ENCODE data around the gene TTC16. TPM values are rescaled to one million over a fixed set of nuclear protein-coding genes. Genes with fewer than 3 reads are reported as not detected.

TTC16 gene
- total and polyA plus RNA-seq, 2 of the 8 experiments (the other 6 are each of a cell fraction or from before 2014, with no cell fraction given) = 0.03 TPM; not detected in 1

DNA sequence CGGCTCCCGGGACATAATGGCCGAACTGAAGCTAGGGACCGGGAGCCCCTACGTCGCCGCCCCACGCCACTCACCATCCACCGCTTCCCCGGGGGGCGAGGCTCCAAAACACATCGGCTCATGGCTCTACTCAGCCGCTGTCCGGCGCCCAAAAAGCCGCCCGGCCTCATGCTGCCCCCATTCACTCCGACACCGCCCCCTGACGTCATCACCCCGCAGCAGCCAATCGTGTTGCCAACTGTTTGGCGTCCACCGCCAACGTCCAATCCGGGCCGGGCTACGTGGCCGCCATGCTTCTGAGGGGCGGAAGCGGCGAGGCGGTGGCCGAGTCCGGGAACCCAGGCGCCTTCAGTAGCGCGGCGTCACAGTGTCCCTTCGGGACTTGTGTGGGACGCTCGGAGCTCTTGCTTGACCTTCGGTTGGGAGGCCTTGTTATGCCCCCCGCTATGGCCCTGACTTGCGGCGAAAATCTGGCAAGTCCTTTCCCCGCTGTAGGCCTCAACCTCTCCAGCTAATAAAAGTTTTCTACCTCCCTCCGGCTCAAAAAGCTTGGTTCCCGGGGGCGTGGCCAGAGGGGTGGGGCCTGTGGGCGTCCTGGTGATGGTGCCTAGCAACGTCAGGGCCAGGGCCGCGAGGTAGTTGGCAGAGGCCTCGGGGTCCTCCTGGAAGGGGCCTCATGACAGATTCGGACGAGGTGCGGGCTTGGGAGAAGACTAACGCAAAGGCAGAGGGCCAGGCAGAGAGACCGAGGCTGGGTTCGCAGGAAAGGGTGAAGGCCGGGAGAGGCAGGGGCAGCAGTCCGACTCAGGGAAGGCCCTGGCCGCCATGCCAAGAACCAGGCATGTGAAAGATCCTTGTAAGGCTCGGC is at the start of gene TTC16, which contains the start of gene PTRH1 (continued):
- 0 out of 2 replicates have a peak, but pooled peaks have one; percentile 21 for TF ChIP-seq EGR1 (IDR thresholded peaks at IDR 0.05; ENCODE audit: borderline replicate concordance, low read depth, low read length)
- TF ChIP-seq SIRT6 (IDR thresholded peaks at IDR 0.05; ENCODE audit: low read length) = no peak
- TF ChIP-seq SP1 (IDR thresholded peaks at IDR 0.05; ENCODE audit: low read depth, low read length) = peak; percentile 94
- no peak for TF ChIP-seq TBP (IDR thresholded peaks at IDR 0.05; ENCODE audit: low read depth, low read length)
- TF ChIP-seq ATF2 (IDR thresholded peaks at IDR 0.05; ENCODE audit: low read length) = no peak
- TF ChIP-seq RFX5 (IDR thresholded peaks at IDR 0.05; ENCODE audit: borderline replicate concordance, low read depth, low read length) = no peak
- TF ChIP-seq, protein P1, sequence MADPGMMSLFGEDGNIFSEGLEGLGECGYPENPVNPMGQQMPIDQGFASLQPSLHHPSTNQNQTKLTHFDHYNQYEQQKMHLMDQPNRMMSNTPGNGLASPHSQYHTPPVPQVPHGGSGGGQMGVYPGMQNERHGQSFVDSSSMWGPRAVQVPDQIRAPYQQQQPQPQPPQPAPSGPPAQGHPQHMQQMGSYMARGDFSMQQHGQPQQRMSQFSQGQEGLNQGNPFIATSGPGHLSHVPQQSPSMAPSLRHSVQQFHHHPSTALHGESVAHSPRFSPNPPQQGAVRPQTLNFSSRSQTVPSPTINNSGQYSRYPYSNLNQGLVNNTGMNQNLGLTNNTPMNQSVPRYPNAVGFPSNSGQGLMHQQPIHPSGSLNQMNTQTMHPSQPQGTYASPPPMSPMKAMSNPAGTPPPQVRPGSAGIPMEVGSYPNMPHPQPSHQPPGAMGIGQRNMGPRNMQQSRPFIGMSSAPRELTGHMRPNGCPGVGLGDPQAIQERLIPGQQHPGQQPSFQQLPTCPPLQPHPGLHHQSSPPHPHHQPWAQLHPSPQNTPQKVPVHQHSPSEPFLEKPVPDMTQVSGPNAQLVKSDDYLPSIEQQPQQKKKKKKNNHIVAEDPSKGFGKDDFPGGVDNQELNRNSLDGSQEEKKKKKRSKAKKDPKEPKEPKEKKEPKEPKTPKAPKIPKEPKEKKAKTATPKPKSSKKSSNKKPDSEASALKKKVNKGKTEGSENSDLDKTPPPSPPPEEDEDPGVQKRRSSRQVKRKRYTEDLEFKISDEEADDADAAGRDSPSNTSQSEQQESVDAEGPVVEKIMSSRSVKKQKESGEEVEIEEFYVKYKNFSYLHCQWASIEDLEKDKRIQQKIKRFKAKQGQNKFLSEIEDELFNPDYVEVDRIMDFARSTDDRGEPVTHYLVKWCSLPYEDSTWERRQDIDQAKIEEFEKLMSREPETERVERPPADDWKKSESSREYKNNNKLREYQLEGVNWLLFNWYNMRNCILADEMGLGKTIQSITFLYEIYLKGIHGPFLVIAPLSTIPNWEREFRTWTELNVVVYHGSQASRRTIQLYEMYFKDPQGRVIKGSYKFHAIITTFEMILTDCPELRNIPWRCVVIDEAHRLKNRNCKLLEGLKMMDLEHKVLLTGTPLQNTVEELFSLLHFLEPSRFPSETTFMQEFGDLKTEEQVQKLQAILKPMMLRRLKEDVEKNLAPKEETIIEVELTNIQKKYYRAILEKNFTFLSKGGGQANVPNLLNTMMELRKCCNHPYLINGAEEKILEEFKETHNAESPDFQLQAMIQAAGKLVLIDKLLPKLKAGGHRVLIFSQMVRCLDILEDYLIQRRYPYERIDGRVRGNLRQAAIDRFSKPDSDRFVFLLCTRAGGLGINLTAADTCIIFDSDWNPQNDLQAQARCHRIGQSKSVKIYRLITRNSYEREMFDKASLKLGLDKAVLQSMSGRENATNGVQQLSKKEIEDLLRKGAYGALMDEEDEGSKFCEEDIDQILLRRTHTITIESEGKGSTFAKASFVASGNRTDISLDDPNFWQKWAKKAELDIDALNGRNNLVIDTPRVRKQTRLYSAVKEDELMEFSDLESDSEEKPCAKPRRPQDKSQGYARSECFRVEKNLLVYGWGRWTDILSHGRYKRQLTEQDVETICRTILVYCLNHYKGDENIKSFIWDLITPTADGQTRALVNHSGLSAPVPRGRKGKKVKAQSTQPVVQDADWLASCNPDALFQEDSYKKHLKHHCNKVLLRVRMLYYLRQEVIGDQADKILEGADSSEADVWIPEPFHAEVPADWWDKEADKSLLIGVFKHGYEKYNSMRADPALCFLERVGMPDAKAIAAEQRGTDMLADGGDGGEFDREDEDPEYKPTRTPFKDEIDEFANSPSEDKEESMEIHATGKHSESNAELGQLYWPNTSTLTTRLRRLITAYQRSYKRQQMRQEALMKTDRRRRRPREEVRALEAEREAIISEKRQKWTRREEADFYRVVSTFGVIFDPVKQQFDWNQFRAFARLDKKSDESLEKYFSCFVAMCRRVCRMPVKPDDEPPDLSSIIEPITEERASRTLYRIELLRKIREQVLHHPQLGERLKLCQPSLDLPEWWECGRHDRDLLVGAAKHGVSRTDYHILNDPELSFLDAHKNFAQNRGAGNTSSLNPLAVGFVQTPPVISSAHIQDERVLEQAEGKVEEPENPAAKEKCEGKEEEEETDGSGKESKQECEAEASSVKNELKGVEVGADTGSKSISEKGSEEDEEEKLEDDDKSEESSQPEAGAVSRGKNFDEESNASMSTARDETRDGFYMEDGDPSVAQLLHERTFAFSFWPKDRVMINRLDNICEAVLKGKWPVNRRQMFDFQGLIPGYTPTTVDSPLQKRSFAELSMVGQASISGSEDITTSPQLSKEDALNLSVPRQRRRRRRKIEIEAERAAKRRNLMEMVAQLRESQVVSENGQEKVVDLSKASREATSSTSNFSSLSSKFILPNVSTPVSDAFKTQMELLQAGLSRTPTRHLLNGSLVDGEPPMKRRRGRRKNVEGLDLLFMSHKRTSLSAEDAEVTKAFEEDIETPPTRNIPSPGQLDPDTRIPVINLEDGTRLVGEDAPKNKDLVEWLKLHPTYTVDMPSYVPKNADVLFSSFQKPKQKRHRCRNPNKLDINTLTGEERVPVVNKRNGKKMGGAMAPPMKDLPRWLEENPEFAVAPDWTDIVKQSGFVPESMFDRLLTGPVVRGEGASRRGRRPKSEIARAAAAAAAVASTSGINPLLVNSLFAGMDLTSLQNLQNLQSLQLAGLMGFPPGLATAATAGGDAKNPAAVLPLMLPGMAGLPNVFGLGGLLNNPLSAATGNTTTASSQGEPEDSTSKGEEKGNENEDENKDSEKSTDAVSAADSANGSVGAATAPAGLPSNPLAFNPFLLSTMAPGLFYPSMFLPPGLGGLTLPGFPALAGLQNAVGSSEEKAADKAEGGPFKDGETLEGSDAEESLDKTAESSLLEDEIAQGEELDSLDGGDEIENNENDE (IDR thresholded peaks at IDR 0.05; ENCODE audit: insufficient replicate concordance, low read length) = no peak
- peak; percentile 8; the same call in 1 of the 2 replicates for TF ChIP-seq RBBP5 (IDR thresholded peaks at IDR 0.05; ENCODE audit: borderline replicate concordance, low read depth, low read length)
